ACC112 (cell line): ENCODE data around the gene JAM3.
"Not testable (repeated sequence)": the region's sequence is repeated elsewhere in the genome, so short reads cannot be mapped to it uniquely, and the experiment has no call there.

ENCODE experiments used
- H2AFZ ChIP-seq: fragments of 200-600 bp; sonication (generic); one replicate; pipeline ENCODE4 v1.6.0; 2017; ENCODE audit warnings: antibody characterized with exemption, low read length; ENCODE audit not compliant: unreplicated experiment
- H3K27ac ChIP-seq: fragments of 200-600 bp; sonication (generic); 2 replicates; pipeline ENCODE4 v1.5.1; 2014; ENCODE audit warnings: low read depth, mild to moderate bottlenecking, antibody characterized with exemption, low read length, moderate library complexity
- H3K27me3 ChIP-seq: fragments of 200-600 bp; sonication (generic); 2 replicates; pipeline ENCODE4 v1.6.1; 2014; ENCODE audit warnings: mild to moderate bottlenecking, antibody characterized with exemption, low read length, moderate library complexity, mixed read lengths; ENCODE audit not compliant: insufficient read depth
- H3K36me3 ChIP-seq: fragments of 200-600 bp; sonication (generic); 2 replicates; pipeline ENCODE4 v1.6.1; 2016; ENCODE audit warnings: mild to moderate bottlenecking, antibody characterized with exemption, low read length, moderate library complexity, mixed read lengths; ENCODE audit not compliant: insufficient read depth
- H3K4me1 ChIP-seq: fragments of 200-600 bp; sonication (generic); one replicate; pipeline ENCODE4 v1.6.1; 2016; ENCODE audit warnings: low read length, mixed read lengths; ENCODE audit not compliant: insufficient read depth, unreplicated experiment, control insufficient read depth
- H3K4me3 ChIP-seq: fragments of 200-600 bp; sonication (generic); 2 replicates; pipeline ENCODE4 v1.5.1; 2014; ENCODE audit warnings: mild to moderate bottlenecking, low read depth, low read length
- H3K79me2 ChIP-seq: fragments of 200-600 bp; sonication (generic); one replicate; pipeline ENCODE4 v1.6.0; 2016; ENCODE audit warnings: low read length; ENCODE audit not compliant: control insufficient read depth, unreplicated experiment, insufficient read depth

JAM3 gene

DNA sequence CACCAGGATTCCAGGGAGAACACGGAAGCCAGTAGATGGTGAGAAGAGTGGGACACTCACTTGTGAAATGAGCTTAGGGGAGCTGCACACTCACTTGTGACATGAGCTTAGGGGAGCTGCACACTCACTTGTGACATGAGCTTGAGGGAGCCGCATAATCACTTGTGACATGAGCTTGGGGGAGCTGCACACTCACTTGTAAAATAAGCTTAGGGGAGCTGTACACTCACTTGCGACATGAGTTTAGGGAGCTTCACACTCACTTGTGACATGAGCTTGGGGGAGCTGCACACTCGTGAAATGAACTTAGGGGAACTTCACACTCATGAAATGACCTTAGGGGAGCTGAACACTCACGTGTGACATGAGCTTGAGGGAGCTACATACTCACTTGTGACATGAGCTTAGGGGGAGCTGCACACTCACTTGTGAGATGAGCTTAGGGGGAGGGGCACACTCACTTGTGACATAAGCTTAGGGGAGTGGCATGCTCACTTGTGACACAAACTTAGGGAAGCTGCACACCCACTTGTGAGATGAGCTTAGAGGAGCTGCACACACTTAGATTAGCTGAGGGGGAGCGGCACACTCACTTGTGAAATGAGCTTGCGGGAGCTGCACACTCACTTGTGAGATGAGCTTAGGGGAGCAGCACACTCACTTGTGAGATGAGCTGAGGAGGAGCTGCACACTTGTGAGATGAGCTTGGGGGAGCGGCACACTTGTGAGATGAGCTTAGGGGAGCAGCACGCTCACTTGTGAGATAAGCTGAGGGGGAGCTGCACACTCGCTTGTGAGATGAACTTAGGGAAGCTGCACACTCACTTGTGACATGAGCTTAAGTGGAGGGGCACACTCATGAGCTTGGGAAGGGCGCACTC is 95.9 kb downstream of the JAM3 start:
- Histone ChIP-seq H3K36me3 (peaks cover 31% of the 10 kb centered on the region), H3K4me1 (no peaks in the 10 kb centered on the region), H3K27ac (no peak overlapping the region), H3K27me3 (no peaks in the 10 kb centered on the region), H3K79me2 (no peaks in the 10 kb centered on the region), H2AFZ (no peak overlapping the region), H3K4me3 (no peak overlapping the region)

DNA sequence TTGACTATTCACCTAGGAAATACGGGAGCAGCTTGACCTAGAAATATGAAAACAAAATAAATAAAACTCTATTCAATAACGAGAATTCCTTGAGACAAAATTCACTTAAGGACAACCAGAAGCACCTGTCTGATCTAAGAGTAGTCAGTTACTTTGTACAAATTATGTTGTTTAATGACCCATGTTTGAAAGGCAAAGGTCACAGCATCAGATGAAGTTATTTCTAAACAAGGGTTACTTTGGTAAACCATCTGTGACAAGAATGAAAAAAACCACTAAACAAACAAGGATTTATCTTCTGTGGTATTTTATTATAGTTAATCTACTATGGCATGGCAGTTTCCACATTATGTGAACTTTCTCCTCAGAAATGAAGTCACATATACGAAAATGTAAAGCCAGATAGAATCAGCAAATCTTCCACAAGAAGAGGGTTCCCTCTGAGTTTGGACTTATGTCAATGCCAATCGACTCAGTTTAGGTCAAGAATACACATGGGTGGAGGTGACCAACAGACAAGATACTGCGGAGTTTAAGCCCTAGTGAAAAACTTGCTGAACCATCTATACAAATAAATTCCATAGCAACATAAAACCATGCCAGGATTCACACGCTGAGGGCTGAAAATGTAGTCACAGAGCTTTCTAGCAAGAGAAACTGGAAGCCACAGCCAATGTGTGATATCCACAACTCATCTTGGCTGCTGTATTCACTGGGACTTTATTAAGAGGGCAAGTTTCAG is 101.5 kb downstream of the JAM3 start:
- no peaks in the 10 kb centered on the region for H3K79me2 ChIP-seq
- no peak overlapping the region for H3K27ac ChIP-seq
- no peak overlapping the region for H3K4me3 ChIP-seq
- H3K36me3 ChIP-seq, result peaks cover 26% of the 10 kb centered on the region
- no peak overlapping the region for H2AFZ ChIP-seq
- no peaks in the 10 kb centered on the region for H3K27me3 ChIP-seq
- H3K4me1 ChIP-seq, result no peaks in the 10 kb centered on the region

DNA sequence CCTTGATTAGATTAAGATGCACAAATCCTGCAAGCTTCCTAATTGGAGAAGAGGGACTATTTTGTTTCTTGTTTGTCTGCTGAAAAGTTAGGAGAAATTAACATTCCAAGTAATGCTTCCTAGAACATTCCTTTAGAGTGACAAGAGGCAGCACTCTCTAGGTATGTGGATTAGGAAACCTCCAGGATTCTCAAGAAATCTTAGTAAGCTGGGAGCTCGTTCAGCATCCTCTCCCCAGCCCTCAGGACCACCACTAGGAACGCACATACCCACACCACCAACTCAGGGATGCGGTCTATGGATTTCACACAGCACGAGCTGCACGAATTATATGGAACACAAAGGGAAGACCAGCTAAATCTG is 102.0 kb downstream of the JAM3 start:
- no peak overlapping the region for H3K4me3 ChIP-seq

DNA sequence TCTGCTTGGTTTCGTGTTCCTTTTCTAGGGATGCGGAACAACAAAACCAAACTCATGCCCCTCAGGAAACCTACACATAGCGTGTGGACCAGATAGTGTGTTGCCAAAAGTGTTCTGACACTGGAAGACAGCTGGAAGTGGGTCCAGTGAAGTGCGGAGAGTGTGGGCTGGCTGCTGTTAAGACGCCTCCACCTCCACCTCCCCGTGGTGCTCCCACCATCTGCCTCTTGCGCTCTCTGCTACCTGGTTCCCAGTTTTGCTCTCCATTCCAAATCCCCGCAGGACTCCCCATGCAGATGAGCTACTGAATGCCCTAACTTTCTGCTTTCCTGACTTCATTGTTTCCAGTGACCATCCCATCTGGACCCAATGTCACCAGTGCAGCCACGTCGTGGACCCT is 103.1 kb downstream of the JAM3 start:
- Histone ChIP-seq H3K4me3 (no peak overlapping the region), H3K27ac (no peak overlapping the region), H3K4me1 (no peaks in the 10 kb centered on the region), H2AFZ (no peak overlapping the region), H3K79me2 (no peaks in the 10 kb centered on the region), H3K27me3 (no peaks in the 10 kb centered on the region), H3K36me3 (peaks cover 29% of the 10 kb centered on the region)

More for the DNA sequence above, 102.0 kb downstream of the JAM3 start:
- Histone ChIP-seq H3K27me3 (no peaks in the 10 kb centered on the region), H2AFZ (no peak overlapping the region), H3K4me1 (no peaks in the 10 kb centered on the region), H3K79me2 (no peaks in the 10 kb centered on the region), H3K36me3 (peaks cover 26% of the 10 kb centered on the region), H3K27ac (no peak overlapping the region)

DNA sequence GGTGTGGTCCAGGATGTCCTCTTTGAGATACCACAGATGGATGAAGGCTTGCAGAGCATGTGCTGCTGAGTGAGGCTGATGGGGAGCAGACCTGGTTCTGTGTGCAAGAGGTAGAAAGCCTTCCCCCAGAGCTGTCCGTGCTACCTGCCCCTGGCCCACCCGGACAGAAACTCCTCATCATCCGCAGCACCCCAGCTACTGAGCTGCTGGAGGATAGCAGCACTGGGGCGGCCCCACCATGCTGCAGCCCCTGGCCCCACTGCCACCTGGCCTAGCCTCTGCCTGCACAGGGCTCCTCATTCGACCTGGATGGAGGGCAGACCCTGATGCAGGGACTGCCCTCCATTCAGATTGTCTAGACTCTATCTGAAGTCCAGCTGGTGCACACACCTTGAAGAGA is 104.4 kb downstream of the JAM3 start:
- no peaks in the 10 kb centered on the region for H3K79me2 ChIP-seq
- no peak overlapping the region for H2AFZ ChIP-seq
- no peaks in the 10 kb centered on the region for H3K4me1 ChIP-seq
- no peak overlapping the region for H3K4me3 ChIP-seq
- H3K36me3 ChIP-seq, result peaks cover 34% of the 10 kb centered on the region
- no peaks in the 10 kb centered on the region for H3K27me3 ChIP-seq
- H3K27ac ChIP-seq, result no peak overlapping the region

DNA sequence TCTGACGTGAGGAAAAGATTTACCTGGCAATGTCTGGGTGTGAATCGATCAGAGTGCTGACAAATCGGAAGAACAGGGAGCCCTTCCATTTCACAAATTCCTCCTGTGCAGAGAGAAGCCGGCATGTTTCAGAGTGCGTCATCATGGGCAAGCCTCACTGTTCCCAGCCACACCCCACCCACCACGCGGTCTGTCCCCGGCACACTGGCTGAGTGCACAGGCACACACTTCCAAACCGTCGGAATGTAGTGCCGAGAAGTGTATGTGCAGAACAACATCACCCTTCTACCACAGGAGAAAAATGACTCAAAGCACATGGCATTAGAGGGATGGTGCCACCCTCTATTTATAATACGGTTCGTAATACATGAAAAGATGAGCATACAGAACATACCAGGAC is 107.4 kb downstream of the JAM3 start:
- no peak overlapping the region for H2AFZ ChIP-seq
- H3K36me3 ChIP-seq, result peaks cover 32% of the 10 kb centered on the region
- no peaks in the 10 kb centered on the region for H3K79me2 ChIP-seq
- H3K4me3 ChIP-seq, result no peak overlapping the region
- no peaks in the 10 kb centered on the region for H3K4me1 ChIP-seq
- no peaks in the 10 kb centered on the region for H3K27me3 ChIP-seq
- H3K27ac ChIP-seq, result no peak overlapping the region

DNA sequence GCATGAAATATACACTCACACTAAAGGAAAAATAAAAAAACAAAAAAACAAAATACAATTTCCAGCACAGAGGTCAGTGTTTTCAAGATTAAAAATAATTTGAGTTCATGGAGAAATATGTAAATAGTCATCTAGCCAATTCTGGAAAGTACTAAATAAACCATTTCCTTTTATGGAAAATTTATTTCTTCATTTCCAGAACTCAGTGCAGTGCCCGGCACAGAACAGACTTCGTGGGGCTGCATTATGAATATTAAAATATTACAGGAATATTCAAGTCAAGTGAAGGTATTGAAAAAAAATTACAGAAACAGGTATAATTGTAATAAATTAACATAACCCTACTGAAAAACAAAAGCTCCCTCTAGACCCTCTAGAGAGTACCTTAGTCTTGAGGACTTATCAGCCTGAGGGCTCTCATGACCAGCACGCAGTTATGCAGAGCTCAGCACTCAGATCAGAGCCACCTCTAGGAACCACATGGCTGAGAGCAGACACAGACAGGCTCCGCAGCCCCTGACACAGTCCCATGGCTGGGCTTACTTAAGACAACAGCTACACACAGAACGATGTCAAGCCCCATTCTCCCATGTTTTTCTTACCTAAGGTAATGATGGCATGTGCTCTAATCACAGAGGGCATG is 109.3 kb downstream of the JAM3 start:
- H3K27me3 ChIP-seq, result no peaks in the 10 kb centered on the region
- no peak overlapping the region for H2AFZ ChIP-seq
- H3K4me1 ChIP-seq, result no peaks in the 10 kb centered on the region
- H3K4me3 ChIP-seq, result no peak overlapping the region
- no peak overlapping the region for H3K27ac ChIP-seq
- H3K36me3 ChIP-seq, result peaks cover 29% of the 10 kb centered on the region
- H3K79me2 ChIP-seq, result no peaks in the 10 kb centered on the region

DNA sequence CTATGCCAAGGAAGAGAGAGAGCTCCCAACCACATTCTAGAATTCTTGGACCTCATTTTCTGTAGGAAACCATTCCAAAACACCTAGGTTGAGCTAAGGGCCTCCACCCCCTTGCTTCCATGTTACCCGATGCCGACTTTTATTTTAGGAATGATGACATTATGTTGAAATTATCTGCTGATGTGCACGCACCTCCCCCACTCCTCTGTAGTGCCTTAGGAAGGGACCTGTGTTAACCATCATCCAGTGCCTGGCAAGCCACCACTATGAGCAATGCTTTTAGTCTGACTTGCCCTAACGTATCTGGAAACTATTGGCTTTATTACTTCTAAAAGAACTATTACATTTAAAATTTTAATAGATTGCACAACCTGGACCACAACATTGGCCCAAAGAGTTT is 112.8 kb downstream of the JAM3 start:
- no peak overlapping the region for H3K4me3 ChIP-seq
- H3K27ac ChIP-seq, result no peak overlapping the region
- no peaks in the 10 kb centered on the region for H3K27me3 ChIP-seq
- no peak overlapping the region for H2AFZ ChIP-seq
- peaks cover 28% of the 10 kb centered on the region for H3K36me3 ChIP-seq
- H3K79me2 ChIP-seq, result no peaks in the 10 kb centered on the region
- no peaks in the 10 kb centered on the region for H3K4me1 ChIP-seq

DNA sequence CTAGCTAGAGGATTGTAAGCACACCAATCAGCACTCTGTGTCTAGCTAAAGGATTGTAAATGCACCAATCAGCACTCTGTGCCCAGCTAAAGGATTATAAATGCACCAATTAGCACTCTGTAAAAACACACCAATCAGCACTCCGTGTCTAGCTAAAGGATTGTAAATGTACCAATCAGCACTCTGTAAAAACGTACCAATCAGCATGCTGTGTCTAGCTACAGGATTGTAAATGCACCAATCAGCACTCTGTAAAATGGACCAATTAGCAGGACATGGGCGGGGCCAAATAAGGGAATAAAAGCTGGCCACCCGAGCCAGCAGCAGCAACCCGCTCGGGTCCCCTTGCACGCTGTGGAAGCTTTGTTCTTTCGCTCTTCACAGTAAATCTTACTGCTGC is 119.2 kb downstream of the JAM3 start:
- not testable (repeated sequence) for H3K27me3 ChIP-seq, H3K79me2 ChIP-seq, H2AFZ ChIP-seq, H3K4me1 ChIP-seq, H3K27ac ChIP-seq, H3K4me3 ChIP-seq
- peaks cover 58% of the 10 kb centered on the region for H3K36me3 ChIP-seq

DNA sequence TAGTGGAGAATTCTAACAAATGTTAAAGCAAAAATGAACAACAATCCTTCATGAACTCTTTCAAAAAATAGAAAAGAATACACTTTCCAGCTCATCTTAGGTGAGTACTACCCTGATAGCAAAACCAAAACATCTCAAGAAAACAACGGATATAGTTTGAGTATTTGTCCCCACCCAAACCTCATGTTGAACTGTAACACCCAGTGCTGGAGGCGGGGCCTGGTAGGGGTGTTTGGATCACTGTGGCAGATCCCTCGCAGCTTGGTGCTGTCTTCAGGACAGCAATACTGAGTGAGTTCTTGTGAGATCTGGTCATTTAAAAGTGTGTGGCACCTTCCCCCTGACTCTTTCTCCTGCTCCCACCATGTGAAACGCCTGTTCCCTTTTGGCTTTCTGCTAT is 127.9 kb downstream of the JAM3 start:
- H3K79me2 ChIP-seq, result peaks cover 6% of the 10 kb centered on the region
- no peak overlapping the region for H2AFZ ChIP-seq
- no peak overlapping the region for H3K4me3 ChIP-seq
- H3K27ac ChIP-seq, result no peak overlapping the region
- no peaks in the 10 kb centered on the region for H3K4me1 ChIP-seq
- peaks cover 38% of the 10 kb centered on the region for H3K36me3 ChIP-seq
- H3K27me3 ChIP-seq, result no peaks in the 10 kb centered on the region
